ENCODE results near the gene IFNK. TPM values are rescaled to one million over a fixed set of nuclear protein-coding genes. Genes with fewer than 3 reads are reported as not detected.

The IFNK gene
- total RNA-seq, 2 donors from 2014 or later, result not detected

- no peak overlapping the region for H3K27ac ChIP-seq
- no peak for DNase-seq (ENCODE audit: low spot score)
- no peaks in the 10 kb centered on the region for H3K9me3 ChIP-seq
- intact Hi-C loops (cut with DNase I), result no loop called here
- H3K4me3 ChIP-seq, result no peak overlapping the region
- no peaks in the 10 kb centered on the region for H3K27me3 ChIP-seq (replicated peaks; ENCODE audit: insufficient read depth)
- peaks cover under 1% of the 10 kb centered on the region for H3K4me1 ChIP-seq (replicated peaks)
- TF ChIP-seq CTCF (IDR thresholded peaks at IDR 0.05) (no peak), POLR2AphosphoS5 (IDR thresholded peaks at IDR 0.05) (no peak), POLR2A (IDR thresholded peaks at IDR 0.05) (no peak)
- WGBS, result 55% methylated on average over 4 of the region's 4 CpGs
- no peaks in the 10 kb centered on the region for H3K36me3 ChIP-seq
These were observed 7.0 kb downstream of the IFNK start for GRCh38 chr9:27530915-27531755.

- Histone ChIP-seq H3K9me3 (no peaks in the 10 kb centered on the region), H3K27me3 (replicated peaks; ENCODE audit: insufficient read depth) (no peaks in the 10 kb centered on the region), H3K4me1 (replicated peaks) (no peaks in the 10 kb centered on the region), H3K27ac (no peak overlapping the region), H3K4me3 (no peak overlapping the region), H3K36me3 (no peaks in the 10 kb centered on the region)
- 88% methylated on average over 1 of the region's 1 CpG for whole genome bisulfite sequencing
- DNase-seq (ENCODE audit: low spot score), result no peak
- intact Hi-C loops (cut with DNase I), result no loop called here
- TF ChIP-seq POLR2A (IDR thresholded peaks at IDR 0.05), result no peak
- no peak for TF ChIP-seq CTCF (IDR thresholded peaks at IDR 0.05)
- TF ChIP-seq POLR2AphosphoS5 (IDR thresholded peaks at IDR 0.05), result no peak
These were observed 8.0 kb downstream of the IFNK start for GRCh38 chr9:27532046-27532445.

GRCh38 chr9:27533311-27533710, 9.2 kb downstream of the IFNK start:
- WGBS, result 86% methylated on average over 1 of the region's 1 CpG
- no peak for DNase-seq (ENCODE audit: low spot score)
- no peaks in the 10 kb centered on the region for H3K36me3 ChIP-seq
- TF ChIP-seq CTCF (IDR thresholded peaks at IDR 0.05) (no peak), POLR2A (IDR thresholded peaks at IDR 0.05) (no peak), POLR2AphosphoS5 (IDR thresholded peaks at IDR 0.05) (no peak)
- no peaks in the 10 kb centered on the region for H3K27me3 ChIP-seq (replicated peaks; ENCODE audit: insufficient read depth)
- no peak overlapping the region for H3K27ac ChIP-seq
- H3K4me3 ChIP-seq, result no peak overlapping the region
- no peaks in the 10 kb centered on the region for H3K9me3 ChIP-seq
- H3K4me1 ChIP-seq (replicated peaks), result no peaks in the 10 kb centered on the region
- intact Hi-C loops (cut with DNase I), result no loop called here

GRCh38 chr9:27534131-27534530, 10.0 kb downstream of the IFNK start:
- Histone ChIP-seq H3K27ac (peak overlapping the region in 1 of 2 donors; percentile 4), H3K9me3 (no peaks in the 10 kb centered on the region), H3K4me1 (replicated peaks) (peaks cover 2% of the 10 kb centered on the region), H3K36me3 (no peaks in the 10 kb centered on the region), H3K27me3 (replicated peaks; ENCODE audit: insufficient read depth) (no peaks in the 10 kb centered on the region), H3K4me3 (no peak overlapping the region)
- no peak for DNase-seq (ENCODE audit: low spot score)
- TF ChIP-seq POLR2A (IDR thresholded peaks at IDR 0.05) (no peak), POLR2AphosphoS5 (IDR thresholded peaks at IDR 0.05) (peak; percentile 42)
- 12% methylated on average over 4 of the region's 4 CpGs for WGBS
- intact Hi-C loops (cut with DNase I), result no loop called here

- DNase-seq (ENCODE audit: low spot score), result no peak
- 68% methylated on average over 3 of the region's 3 CpGs for WGBS
- Histone ChIP-seq H3K27me3 (replicated peaks; ENCODE audit: insufficient read depth) (no peaks in the 10 kb centered on the region), H3K4me3 (no peak overlapping the region), H3K27ac (peak overlapping the region in 1 of 2 donors; percentile 4), H3K36me3 (no peaks in the 10 kb centered on the region), H3K9me3 (no peaks in the 10 kb centered on the region), H3K4me1 (replicated peaks) (peaks cover 7% of the 10 kb centered on the region)
- intact Hi-C loops (cut with DNase I), result no loop called here
- TF ChIP-seq CTCF (IDR thresholded peaks at IDR 0.05) (no peak), POLR2A (IDR thresholded peaks at IDR 0.05) (no peak), POLR2AphosphoS5 (IDR thresholded peaks at IDR 0.05) (no peak)
These were observed 10.6 kb downstream of the IFNK start for GRCh38 chr9:27534658-27535209.

All from prostate gland (tissue), 2 donors.